Activated CD4-positive, alpha-beta T cell treated with anti-CD3 and anti-CD28 coated beads for 36 hours (primary cell): Measurements from ENCODE around the gene RAB26. TPM values are rescaled to one million over a fixed set of nuclear protein-coding genes. Genes with fewer than 3 reads are reported as not detected.

Experiments used
- ATAC-seq: fragments of 200-7000 bp; cut with Tn5 transposase; one replicate; pipeline ENCODE4 v1.10.0; 2021; ENCODE audit warnings: mild to moderate bottlenecking, moderate library complexity
- CTCF ChIA-PET: fragments of 350-600 bp; sonication (Branson Sonifier 250); formaldehyde crosslinking; loops from one replicate; lab custom pipeline; 2021; ENCODE audit warnings: antibody characterized with exemption; lab: Charles Lee
- POLR2A ChIA-PET: fragments of 350-600 bp; sonication (Branson Sonifier 250); formaldehyde crosslinking; loops from one replicate; lab custom pipeline; 2021; ENCODE audit warnings: antibody characterized with exemption, inconsistent platforms; lab: Charles Lee
- DNase-seq: peaks from one replicate; pipeline ENCODE4 v3.0.0-alpha.2; 2020
- H3K27ac Mint-ChIP-seq: one replicate; pipeline ENCODE4 v1.8.0; 2021; ENCODE audit warnings: mixed read lengths
- H3K27me3 Mint-ChIP-seq: one replicate; pipeline ENCODE4 v1.8.0; 2021; ENCODE audit warnings: mixed read lengths
- H3K36me3 Mint-ChIP-seq: one replicate; pipeline ENCODE4 v1.8.0; 2021; ENCODE audit warnings: low read depth, mixed read lengths
- H3K4me1 Mint-ChIP-seq: one replicate; pipeline ENCODE4 v1.8.0; 2021; ENCODE audit warnings: mixed read lengths
- H3K4me3 Mint-ChIP-seq: one replicate; pipeline ENCODE4 v1.8.0; 2021; ENCODE audit warnings: mild to moderate bottlenecking, moderate library complexity, mixed read lengths
- H3K9me3 Mint-ChIP-seq: one replicate; pipeline ENCODE4 v1.8.0; 2021; ENCODE audit warnings: low read depth, mixed read lengths
- intact Hi-C, 2 experiments: fragments of 100-400 bp; cut with DNase I in 1 of 2; cut with micrococcal nuclease in 1 of 2; formaldehyde crosslinking; loops; one replicate each; pipeline versions ENCODE4 v1.14.2 to v1.15.1; 2022 to 2024; cut with DNase I, micrococcal nuclease
- total RNA-seq, 2 experiments: library from RNA; stranded (reverse); gene quantifications; one replicate each; pipeline ENCODE4 v1.2.3, GENCODE V29; 2021

RAB26 gene
- total RNA-seq, 2 experiments from 2014 or later = 0.21 TPM; not detected in 1

- POLR2A ChIA-PET = no interaction called here
- no peak overlapping the region for H3K27ac Mint-ChIP-seq
- CTCF ChIA-PET = interaction anchor here (0.6 kb wide), 1 partner anchor 204 kb away, joined by 3 read pairs; no protein-coding TSS in a partner anchor
- peaks cover 30% of the 10 kb centered on the region for H3K36me3 Mint-ChIP-seq
- peak overlapping the region; percentile 38 for H3K4me3 Mint-ChIP-seq
- DNase-seq (peak; percentile 61), ATAC-seq (peak; percentile 20)
- intact Hi-C loops = loop anchor here in 1 of 2 experiments (10.0 kb wide), 1 partner anchor 284 kb away; no protein-coding TSS in a partner anchor
- H3K4me1 Mint-ChIP-seq = peaks cover 15% of the 10 kb centered on the region
- H3K9me3 Mint-ChIP-seq = no peaks in the 10 kb centered on the region
- no peaks in the 10 kb centered on the region for H3K27me3 Mint-ChIP-seq
Measured at GRCh38 chr16:2148714-2149629, 547 bp downstream of the RAB26 start.

GRCh38 chr16:2149630-2150417, 1.4 kb downstream of the RAB26 start:
- Mint-ChIP-seq H3K36me3 (peaks cover 39% of the 10 kb centered on the region), H3K27ac (no peak overlapping the region), H3K4me1 (peaks cover 15% of the 10 kb centered on the region), H3K4me3 (peak overlapping the region; percentile 15), H3K9me3 (no peaks in the 10 kb centered on the region), H3K27me3 (no peaks in the 10 kb centered on the region)
- DNase-seq = peak; percentile 23
- no peak for ATAC-seq
- ChIA-PET CTCF (interaction anchor here (0.6 kb wide), 1 partner anchor 205 kb away, joined by 3 read pairs; no protein-coding TSS in a partner anchor), POLR2A (no interaction called here)
- intact Hi-C loops = loop anchor here in 1 of 2 experiments (5.0 to 10.0 kb wide), 2 partner anchors 102 to 285 kb away; partner anchors contain the start of gene ECI1

GRCh38 chr16:2150418-2151187, 2.2 kb downstream of the RAB26 start:
- intact Hi-C loops = loop anchor here in 1 of 2 experiments (5.0 kb wide), 1 partner anchor 102 kb away; the partner anchor contains the start of gene ECI1
- Mint-ChIP-seq H3K4me3 (peak overlapping the region; percentile 59), H3K27ac (no peak overlapping the region), H3K9me3 (no peaks in the 10 kb centered on the region), H3K36me3 (peaks cover 46% of the 10 kb centered on the region), H3K27me3 (no peaks in the 10 kb centered on the region), H3K4me1 (peaks cover 15% of the 10 kb centered on the region)
- ChIA-PET POLR2A (interaction anchor here (1.0 kb wide), 1 partner anchor 10 kb away, joined by 3 read pairs; no protein-coding TSS in a partner anchor), CTCF (interaction anchor here (0.7 to 3.2 kb wide), 3 partner anchors 10 to 810 kb away, joined by 3 to 17 read pairs (median 4); no protein-coding TSS in a partner anchor)
- DNase-seq (peak; percentile 27), ATAC-seq (no peak)

GRCh38 chr16:2151188-2152091, 3.0 kb downstream of the RAB26 start:
- DNase-seq (no peak), ATAC-seq (no peak)
- Mint-ChIP-seq H3K9me3 (no peaks in the 10 kb centered on the region), H3K4me1 (peaks cover 18% of the 10 kb centered on the region), H3K27me3 (no peaks in the 10 kb centered on the region), H3K27ac (peak overlapping the region; percentile 60), H3K4me3 (peak overlapping the region; percentile 89), H3K36me3 (peaks cover 48% of the 10 kb centered on the region)
- intact Hi-C loops = loop anchor here in 1 of 2 experiments (5.0 kb wide), 1 partner anchor 101 kb away; the partner anchor contains the start of gene ECI1
- CTCF ChIA-PET = interaction anchor here (0.6 to 3.2 kb wide), 4 partner anchors 11 to 809 kb away, joined by 3 to 17 read pairs (median 4); no protein-coding TSS in a partner anchor
- POLR2A ChIA-PET = interaction anchor here (0.7 to 1.0 kb wide), 2 partner anchors 11 to 127 kb away, joined by 3 to 4 read pairs; no protein-coding TSS in a partner anchor

GRCh38 chr16:2152695-2153506, 4.5 kb downstream of the RAB26 start:
- DNase-seq (peak; percentile 46), ATAC-seq (no peak)
- intact Hi-C loops = loop anchor here (1.0 to 5.0 kb wide), 2 partner anchors 99 to 130 kb away; partner anchors contain the start of gene ECI1 (in 1 of the 2)
- Mint-ChIP-seq H3K27me3 (no peaks in the 10 kb centered on the region), H3K4me3 (peak overlapping the region; percentile 89), H3K27ac (peak overlapping the region; percentile 91), H3K36me3 (peaks cover 48% of the 10 kb centered on the region), H3K4me1 (peaks cover 28% of the 10 kb centered on the region), H3K9me3 (no peaks in the 10 kb centered on the region)
- ChIA-PET CTCF (interaction anchor here (3.2 kb wide), 1 partner anchor 13 kb away, joined by 17 read pairs; no protein-coding TSS in a partner anchor), POLR2A (interaction anchor here (0.6 to 1.0 kb wide), 4 partner anchors 17 to 196 kb away, joined by 3 to 5 read pairs (median 3); partner anchors contain the start of genes PKD1 and RPS2)

GRCh38 chr16:2154533-2155090, 6.2 kb downstream of the RAB26 start:
- Mint-ChIP-seq H3K4me1 (peaks cover 36% of the 10 kb centered on the region), H3K27ac (peak overlapping the region; percentile 91), H3K27me3 (no peaks in the 10 kb centered on the region), H3K4me3 (peak overlapping the region; percentile 89), H3K9me3 (no peaks in the 10 kb centered on the region), H3K36me3 (peaks cover 48% of the 10 kb centered on the region)
- intact Hi-C loops = loop anchor here (1.0 to 5.0 kb wide), 25 partner anchors 18 to 734 kb away; partner anchors contain the start of genes E4F1 (in 2 of the 2), ECI1 (in 2 of the 2), MLST8 (in 2 of the 2) and CCNF (in 1 of the 2)
- ChIA-PET CTCF (interaction anchor here (0.7 to 1.8 kb wide), 9 partner anchors 8 to 599 kb away, joined by 3 to 20 read pairs (median 6); partner anchors contain the start of genes NUBP2, SPSB3 and TSC2), POLR2A (interaction anchor here (0.7 to 1.6 kb wide), 26 partner anchors 8 to 372 kb away, joined by 3 to 19 read pairs (median 5); partner anchors contain the start of genes AMDHD2, HAGH, MSRB1 and NDUFB10)
- DNase-seq (peak; percentile 36), ATAC-seq (no peak)

GRCh38 chr16:2155091-2155950, 6.9 kb downstream of the RAB26 start, which contains the start of gene TRAF7:
TSS of gene TRAF7 (plus strand) at chr16:2155782. CDS start at chr16:2163921, 8,139 bp downstream.
- no peaks in the 10 kb centered on the region for H3K9me3 Mint-ChIP-seq
- H3K4me3 Mint-ChIP-seq = peak within 1 kb of the TSS; percentile 89
- peak; percentile 95 for ATAC-seq
- H3K27me3 Mint-ChIP-seq = no peaks in the 10 kb centered on the region
- peaks cover 48% of the 10 kb centered on the region for H3K36me3 Mint-ChIP-seq
- H3K4me1 Mint-ChIP-seq = peaks cover 31% of the 10 kb centered on the region
- intact Hi-C loops = loop anchor here (1.0 to 5.0 kb wide), 24 partner anchors 19 to 735 kb away; partner anchors contain the start of genes E4F1 (in 2 of the 2), MLST8 (in 2 of the 2), CCNF (in 1 of the 2) and CRAMP1 (in 1 of the 2)
- peak within 1 kb of the TSS; percentile 94 for H3K27ac Mint-ChIP-seq
- peak; percentile 98 for DNase-seq
- CTCF ChIA-PET = interaction anchor here (0.6 to 1.8 kb wide), 13 partner anchors 9 to 1949 kb away, joined by 3 to 20 read pairs (median 5); partner anchors contain the start of genes NTHL1, NUBP2, SPSB3 and TSC2
- POLR2A ChIA-PET = interaction anchor here (0.6 to 1.6 kb wide), 42 partner anchors 9 to 850 kb away, joined by 3 to 19 read pairs (median 5); partner anchors contain the start of genes AMDHD2, ECI1, HAGH and KCTD5
